Measurements from ENCODE around the gene RHBG.

RHBG gene

DNA sequence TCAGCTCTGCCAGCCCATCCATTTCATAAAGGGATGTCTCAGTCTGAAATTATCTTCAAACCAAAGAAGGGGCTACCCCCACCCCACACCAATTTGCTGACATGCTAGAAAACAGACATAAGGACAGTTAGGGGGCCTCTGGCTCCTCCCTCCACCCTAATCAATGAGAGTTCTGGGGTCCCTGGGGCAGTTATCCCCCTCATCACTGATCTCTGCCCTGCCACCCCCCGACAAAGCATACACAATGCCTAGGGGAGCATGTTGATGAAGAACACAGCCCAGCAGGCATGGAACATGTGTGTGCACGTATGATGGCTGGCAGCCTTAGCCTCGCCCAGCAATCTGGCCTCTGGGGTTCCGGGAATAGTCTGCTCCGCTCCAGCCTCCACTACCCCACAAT is 58.9 kb downstream of the RHBG start:
- DNase-seq (ENCODE audit: low spot score) = no peak

DNA sequence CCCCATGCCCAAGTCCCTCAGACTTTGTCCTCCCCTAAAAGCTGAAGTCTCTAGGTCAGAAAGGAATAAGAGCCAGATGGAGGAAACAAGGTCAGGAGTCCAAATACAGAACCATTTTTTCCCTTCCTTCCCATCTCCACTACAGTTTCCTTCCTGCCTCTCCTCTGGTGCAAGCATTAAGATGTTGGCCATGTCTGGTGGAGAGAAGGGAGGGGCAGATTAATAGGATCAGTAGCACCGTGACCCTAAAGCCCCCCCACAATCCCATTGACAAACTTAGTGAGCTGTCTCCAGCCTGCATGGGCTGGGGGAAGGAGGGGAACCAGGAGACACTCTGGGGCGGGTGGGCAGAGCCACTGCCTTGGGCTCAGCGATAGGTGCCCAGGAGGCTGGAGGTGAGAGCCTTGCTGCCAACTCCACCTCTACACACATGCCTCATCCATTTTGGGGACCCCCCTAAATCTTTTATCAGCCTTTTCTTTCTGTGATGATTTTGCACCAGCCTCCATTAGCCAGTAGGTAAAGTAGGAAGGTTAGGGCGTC is 59.8 kb downstream of the RHBG start:
- no peak for DNase-seq (ENCODE audit: low spot score)

DNA sequence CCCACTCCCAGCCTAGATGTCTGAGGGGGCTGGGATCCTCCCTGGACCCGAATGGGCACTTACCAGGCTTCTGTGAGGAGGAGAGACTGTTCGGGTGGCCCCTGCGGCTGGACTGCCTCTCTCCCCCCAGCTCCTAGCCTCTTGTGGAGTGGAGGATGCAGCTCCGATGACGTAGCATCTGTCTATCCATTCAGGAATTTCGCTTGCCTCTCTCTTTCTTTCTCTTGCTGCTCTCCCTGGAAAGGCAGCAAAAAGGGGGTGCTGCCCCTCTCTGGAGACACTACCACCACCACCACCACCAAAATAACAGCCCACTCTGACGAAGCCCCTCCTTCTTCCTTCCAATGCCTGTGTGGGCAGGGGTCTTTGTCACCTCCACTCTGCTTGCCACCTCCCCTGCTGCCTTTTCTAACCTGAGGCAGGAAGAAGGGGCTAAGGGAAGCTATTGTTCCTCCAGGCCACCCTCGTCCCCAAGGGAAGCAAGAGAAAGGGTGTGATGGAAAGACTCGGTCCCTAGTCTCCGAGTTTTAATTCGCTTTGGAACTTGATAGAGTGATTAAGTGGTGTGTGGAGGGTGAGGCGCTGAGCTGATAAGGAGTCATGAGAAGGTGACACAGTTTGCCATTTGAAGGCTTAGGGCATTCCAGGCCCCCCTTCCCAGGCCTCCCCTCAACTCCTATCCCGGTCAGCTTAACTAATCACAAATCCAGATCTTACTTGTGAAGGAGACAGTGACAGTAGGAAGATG is 60.5 kb downstream of the RHBG start:
- no peak for DNase-seq (ENCODE audit: low spot score)

DNA sequence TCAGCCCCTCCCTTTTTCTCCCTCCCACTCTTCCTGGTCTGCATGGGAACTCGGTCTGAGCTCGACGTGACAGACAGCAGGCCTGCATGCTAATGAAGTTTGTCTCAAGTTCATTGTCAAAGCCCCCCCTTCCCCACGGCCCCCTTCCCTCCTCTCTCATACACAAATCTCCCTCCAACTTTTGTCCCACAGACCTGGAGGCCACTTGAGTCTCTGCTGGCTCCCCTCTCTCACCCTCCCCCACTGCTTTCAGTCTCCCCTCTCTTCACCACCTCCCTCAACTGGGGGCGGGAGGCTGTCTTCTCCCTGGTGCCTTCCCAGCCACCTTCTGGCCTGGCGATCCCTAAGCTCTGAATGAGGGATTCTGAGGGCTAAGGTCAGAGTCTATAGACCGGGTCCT is 61.3 kb downstream of the RHBG start:
- no peak for DNase-seq (ENCODE audit: low spot score)

DNA sequence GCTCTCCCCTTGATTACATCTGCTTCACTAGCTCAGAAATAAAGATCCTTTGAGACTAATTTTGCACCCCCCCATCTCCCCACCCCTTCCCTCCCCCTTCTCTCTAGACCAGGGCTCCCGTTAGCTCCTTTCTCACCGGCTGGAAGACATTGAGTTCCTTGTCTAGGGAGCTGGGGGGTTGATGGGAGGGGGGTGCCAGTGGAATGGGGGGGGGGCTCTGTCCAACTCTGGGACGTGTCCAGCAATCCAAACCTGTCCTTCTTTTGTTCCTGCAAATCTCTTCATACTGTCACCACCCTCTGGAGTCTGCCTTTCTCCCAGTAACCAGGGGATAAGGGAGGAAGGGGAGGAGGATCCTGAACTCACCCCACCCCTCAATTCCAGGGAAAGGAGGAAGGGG is 61.9 kb downstream of the RHBG start:
- no peak for DNase-seq (ENCODE audit: low spot score)

DNA sequence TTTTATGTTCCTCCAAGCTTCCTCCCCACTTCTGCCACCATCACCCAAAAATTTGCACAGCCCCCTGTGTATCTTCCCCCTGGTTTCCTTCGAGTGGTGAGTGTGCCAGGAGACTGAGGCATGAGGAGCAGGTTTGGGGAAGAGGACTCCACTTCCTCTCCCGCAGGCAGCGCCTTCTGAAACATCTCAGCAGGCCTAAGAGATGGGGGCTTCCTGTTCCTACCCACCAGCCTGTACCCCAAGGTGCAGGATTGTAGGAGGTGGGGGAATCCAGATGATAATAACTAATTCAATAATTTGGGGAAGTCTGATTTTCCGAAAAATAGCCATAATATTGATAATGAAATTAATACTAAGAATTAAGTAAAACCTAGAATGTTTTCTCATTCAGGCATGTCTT is 62.4 kb downstream of the RHBG start:
- DNase-seq (ENCODE audit: low spot score) = no peak

DNA sequence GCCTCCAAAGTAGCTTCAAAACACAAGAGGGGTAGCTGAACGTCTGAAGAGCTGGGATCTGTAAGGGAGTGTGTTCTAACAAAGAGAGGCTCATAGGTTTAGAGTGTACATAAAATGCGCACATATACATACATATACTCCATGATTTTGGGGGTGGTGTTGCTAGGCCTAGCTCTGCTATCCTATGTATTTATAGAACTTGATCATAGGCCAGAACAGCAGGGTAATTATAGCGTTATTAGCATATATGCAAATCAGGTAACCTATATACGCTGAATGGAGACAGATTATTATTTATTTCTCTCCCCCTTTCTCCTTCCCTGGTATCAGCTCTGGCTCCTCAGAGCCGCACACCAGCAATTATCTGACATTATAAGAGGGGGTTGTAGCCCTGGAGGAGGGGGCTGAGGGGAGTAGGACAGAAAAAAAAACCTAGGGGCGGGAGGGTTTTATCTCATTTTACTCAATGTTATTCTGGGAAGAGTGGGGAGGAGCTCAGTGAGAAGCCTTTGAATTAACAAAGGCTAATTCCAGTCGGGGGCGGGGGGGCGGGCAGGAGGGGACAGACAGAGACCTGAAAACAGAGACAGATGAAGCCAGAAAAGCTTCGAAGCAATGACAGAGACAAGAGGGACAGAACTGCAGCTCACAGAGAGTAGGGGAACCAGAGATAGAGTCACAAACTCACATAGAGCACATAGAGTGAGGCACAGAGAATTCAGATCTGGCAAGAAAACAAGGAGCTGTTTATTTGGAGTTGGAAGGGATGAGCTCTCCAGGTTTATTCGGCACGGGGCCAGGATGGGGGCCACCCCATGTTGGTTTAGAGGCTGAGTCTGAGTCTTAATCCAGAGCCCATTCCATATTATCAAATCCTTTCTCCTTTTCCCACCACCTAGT is 63.0 kb downstream of the RHBG start:
- DNase-seq (ENCODE audit: low spot score) = no peak

DNA sequence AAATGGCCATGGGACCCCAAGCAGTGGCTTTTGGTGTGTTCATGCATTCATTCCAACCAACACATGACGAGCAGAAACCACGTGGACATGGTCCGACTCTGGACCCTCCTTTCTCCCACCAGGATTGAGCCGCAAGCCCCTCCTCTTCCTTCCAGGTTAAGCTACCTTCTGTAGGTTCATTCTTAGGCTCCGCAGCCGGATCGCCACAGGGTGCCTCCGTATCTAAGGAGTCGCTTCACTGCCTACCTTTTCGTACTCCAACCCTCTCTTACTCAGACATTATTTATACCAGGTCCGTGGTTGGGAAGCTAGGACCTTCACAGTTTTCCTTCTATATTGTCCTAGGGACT is 63.6 kb downstream of the RHBG start:
- no peak for DNase-seq (ENCODE audit: low spot score)

DNA sequence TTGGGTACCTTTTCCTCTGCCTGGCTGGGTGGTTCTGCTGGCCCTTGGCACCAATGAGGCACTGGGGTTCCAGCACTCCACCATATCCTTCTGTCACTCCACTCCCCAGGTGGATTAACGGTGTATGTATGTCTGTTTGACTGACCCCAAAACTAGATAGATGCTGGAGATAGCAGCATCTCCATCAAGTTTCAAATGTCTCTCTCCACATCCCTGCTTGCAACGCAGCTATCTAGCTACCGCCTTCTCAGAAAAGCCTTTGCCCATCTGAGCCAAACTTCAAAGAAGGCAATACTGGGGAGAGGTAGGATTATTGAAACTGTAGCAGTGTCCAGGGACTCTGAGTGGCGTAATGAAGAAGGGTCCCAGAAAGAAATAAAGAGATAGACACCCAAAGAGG is 64.0 kb downstream of the RHBG start:
- no peak for DNase-seq (ENCODE audit: low spot score)

DNA sequence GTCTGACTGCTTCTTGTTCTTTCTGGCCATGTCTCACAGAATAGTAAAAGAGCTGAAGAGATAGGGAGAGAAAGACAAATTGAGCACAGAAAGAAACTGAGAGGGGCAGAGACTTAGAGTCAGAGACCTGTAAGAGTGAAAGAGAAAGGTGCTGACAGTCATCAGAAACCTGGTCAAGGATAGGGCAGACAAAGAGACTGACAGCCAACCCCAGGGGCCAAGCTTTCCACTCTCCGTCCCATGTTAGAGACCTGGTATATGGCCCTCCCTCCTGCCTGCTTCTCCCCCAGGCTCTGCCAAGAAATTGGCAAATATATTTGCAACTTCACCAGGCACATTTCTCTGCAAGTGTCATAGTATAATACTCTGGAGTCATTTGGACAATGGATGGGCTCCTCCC is 64.6 kb downstream of the RHBG start:
- no peak for DNase-seq (ENCODE audit: low spot score)
